Kasumi-1 (cell line): ENCODE results near the gene H1-8.
"Not testable (repeated sequence)": the region's sequence is repeated elsewhere in the genome, so short reads cannot be mapped to it uniquely, and the experiment has no call there.

ENCODE experiments used
- DNase-seq, 2 experiments: peaks; one replicate each; lab custom pipeline; 2025; lab: John Stamatoyannopoulos, UW

Gene H1-8

DNA sequence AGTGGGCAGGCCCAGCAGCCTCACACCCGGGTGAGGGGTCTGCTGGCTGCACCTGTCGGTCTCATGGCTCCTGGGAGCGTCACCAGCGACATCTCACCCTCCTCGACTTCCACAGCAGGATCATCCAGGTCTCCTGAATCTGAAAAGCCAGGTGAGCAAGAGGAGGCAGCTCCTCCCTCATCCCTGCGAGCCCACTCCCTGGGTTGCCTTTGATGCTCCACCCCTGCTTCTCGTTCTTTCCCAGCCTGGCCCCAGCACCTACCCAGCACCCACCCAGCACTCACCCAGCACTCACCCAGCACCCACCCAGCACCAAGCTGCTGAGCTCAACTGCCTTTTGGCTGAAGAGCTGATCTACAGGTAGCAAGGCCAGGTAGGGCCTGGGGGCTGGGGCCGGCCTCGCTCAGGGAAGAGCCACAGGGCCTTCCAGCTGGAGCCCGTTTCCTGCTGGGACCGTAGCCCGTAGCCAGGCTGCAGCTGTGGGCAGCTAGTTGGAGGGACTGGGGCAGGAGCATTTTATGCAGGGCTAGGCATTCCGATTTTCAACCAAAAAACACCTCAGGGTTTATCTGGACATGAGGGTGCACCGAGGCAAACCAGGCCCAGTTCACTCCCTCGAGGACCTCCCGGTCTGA, at the start of gene H1-8:
Gene H1-8, plus strand, starts transcription at position 20 of the 635 bp plus-strand sequence. Its CDS starts 44 bp downstream, at position 64.
- no peak for DNase-seq

GRCh38 chr3:129493206-129493605, 49.8 kb upstream of the H1-8 start:
- DNase-seq, result no peak

DNA sequence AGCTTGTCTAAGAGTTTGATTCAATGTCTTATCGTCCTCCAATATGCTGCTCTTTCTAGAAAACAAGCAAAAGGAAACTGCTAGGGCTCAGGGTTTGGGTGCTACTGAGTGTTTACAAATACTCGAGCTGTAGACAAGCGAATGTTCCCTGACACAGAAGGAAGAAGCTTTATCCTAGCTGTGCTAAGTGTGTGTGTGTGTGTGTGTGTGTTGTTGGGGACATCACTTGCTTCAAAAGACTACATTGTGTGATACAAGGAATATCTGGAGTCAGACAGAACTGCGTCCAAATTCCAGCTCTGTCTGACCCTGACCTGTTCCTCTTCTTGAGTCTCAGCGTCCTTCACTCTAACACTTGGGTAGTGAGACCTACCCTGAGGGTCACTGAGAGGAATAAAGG, 48.5 kb upstream of the H1-8 start:
- DNase-seq, result not testable (repeated sequence)

DNA sequence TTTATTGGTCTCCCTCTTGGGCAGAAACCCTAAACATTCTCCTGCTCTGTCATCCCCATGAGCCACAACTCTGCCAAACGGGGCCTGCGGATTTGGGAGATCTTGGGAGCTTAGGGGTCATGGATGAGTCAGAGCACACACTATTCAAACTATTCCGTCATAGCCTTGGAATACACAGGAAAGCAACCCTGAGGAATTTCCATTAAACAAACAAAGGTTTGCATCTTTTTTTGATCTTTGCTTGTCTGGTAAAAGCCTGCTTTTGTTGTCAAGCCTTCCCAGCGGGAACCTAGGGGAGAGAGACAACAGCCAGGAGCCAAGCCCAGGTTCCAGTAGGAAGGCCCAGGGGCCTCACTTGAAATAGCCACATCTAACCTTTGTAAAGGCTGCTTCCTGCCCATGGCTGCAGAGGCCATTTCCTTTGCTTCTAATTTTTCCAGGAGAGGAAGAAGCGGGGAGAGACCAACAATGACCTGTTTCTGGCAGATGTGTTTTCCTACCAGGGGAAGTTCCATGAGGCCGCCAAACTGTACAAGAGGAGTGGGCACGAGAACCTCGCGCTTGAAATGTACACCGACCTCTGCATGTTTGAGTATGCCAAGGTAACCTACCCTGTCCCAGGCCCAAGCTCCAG, 47.9 kb upstream of the H1-8 start:
- DNase-seq, result not testable (repeated sequence)

- DNase-seq, result not testable (repeated sequence)
Observed at GRCh38 chr3:129497876-129498275, 45.1 kb upstream of the H1-8 start.

- DNase-seq, result not testable (repeated sequence)
Observed at GRCh38 chr3:129498603-129499488, 44.1 kb upstream of the H1-8 start.

- DNase-seq, result not testable (repeated sequence)
Observed at GRCh38 chr3:129499604-129500333, 43.2 kb upstream of the H1-8 start.

- DNase-seq, result no peak
Observed at GRCh38 chr3:129500334-129500658, 42.7 kb upstream of the H1-8 start.

DNA sequence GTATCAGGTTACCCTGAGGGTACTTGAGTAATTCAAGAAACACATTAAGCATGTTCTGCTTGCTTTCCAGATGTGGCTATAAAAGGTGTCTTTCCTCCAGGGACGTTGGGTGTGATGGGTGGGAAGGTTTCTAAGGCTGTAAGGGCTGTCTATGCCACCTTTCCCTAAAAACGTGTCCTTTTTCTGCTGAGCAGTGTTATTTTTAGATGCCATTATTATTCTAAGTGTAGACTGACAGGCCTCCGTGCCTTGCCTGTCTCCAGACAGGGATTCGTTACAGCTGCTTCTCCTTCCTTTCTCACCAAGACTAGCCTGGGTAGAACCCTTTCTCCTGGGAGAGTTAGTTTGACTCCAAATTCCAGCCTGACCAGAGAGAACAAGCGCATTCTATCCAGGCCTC, 41.3 kb upstream of the H1-8 start:
- DNase-seq, result no peak

- no peak for DNase-seq
Observed at GRCh38 chr3:129502641-129503408, 40.1 kb upstream of the H1-8 start.

- DNase-seq, result no peak
Observed at GRCh38 chr3:129503471-129504291, 39.3 kb upstream of the H1-8 start.

GRCh38 chr3:129504471-129505100, 38.4 kb upstream of the H1-8 start:
- DNase-seq, result no peak

DNA sequence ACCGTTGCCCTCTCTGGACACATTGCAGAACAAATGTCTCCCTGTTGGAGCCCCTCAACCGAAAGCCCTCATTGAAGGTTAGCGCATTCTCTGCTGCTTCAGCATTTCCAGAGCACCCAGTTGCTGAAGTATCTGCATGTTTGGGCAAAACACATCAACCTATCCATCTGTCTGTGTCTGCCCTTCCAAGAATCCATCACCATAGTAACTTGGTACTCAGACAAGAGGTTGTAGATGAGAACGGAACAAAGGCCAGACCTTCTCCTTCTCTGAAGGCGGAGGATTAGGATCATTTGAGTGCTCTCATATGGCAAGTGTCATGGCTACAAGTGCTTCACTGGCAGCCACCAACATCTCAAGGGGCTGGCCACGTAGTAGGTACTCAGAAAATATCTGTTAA, 37.6 kb upstream of the H1-8 start:
- no peak for DNase-seq

DNA sequence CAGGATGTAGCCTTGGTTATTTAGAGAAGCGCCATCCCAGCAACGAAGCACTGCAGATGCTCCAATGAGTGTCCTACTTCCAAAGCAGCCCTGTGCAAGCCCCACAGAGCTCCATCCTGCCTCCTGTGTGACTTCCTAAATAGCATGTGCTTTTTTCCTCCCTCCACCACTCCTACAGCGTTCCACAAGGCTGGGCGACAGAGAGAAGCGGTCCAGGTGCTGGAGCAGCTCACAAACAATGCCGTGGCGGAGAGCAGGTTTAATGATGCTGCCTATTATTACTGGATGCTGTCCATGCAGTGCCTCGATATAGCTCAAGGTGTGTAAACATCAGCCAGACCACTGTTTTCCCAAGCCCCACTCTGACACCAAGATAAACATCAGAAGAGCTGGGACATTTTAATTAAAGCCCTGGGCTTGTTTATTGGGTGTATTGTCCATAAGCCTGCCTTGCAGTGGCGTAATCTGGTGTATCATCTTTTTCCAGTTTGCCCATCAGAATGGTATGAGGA, 36.7 kb upstream of the H1-8 start:
- DNase-seq, result no peak

- no peak for DNase-seq
Observed at GRCh38 chr3:129507181-129507831, 35.7 kb upstream of the H1-8 start.

DNA sequence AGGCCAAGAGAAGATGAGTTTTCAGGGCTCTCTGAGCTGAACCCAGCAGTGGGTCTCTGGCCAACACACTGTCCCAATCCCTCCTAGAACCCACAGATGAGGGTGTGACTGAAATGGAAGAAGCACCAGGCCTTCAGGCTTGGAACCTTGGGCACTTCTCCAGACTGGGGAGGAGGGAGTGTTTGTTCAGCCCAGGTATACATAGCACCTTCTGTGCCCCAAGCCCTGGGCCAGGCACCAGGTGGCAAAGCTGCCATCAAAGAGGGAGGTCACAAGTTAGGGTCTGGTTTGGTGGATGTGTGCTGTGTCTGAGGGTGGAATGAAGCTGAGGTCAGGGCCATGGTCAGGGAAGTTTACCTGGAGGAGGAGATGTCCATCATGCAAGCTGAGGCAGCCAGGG, 30.4 kb upstream of the H1-8 start:
- no peak for DNase-seq

- no peak for DNase-seq
Observed at GRCh38 chr3:129513705-129514104, 29.3 kb upstream of the H1-8 start.

DNA sequence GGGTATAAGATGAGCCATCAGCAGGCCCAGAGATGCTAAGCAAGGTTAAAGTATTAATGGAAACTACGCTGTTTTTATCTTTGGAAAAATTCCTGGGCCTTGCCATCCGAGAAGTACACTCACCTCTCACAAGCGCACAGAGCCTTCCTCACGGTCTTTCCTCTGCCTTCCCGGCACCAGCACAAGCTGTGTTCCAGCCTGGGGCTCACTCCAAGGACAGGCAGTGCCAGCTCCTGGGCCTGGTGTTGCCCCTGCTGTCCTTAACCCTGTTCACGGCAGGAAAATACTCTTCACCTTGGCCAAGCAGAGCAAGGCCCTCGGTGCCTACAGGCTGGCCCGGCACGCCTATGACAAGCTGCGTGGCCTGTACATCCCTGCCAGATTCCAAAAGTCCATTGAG, 28.9 kb upstream of the H1-8 start:
- DNase-seq, result no peak

- no peak for DNase-seq
Observed at GRCh38 chr3:129514563-129514962, 28.4 kb upstream of the H1-8 start.
